ENCODE measurements around the gene SVIL.
"Not testable (repeated sequence)": the region's sequence is repeated elsewhere in the genome, so short reads cannot be mapped to it uniquely, and the experiment has no call there.

SVIL gene

GRCh38 chr10:29587102-29587749 lies 47.5 kb downstream of the SVIL start:
- not testable (repeated sequence) for H3K36me3 ChIP-seq (ENCODE audit: insufficient read depth, low read length); H3K4me3 ChIP-seq (ENCODE audit: low read depth, low read length, poor library complexity, severe bottlenecking); H3K4me1 ChIP-seq (ENCODE audit: insufficient read depth, low read length, severe bottlenecking); H2AFZ ChIP-seq (ENCODE audit: low read length); H3K4me2 ChIP-seq (ENCODE audit: low read length); H3K27me3 ChIP-seq (ENCODE audit: insufficient read depth, low read length); H3K27ac ChIP-seq (ENCODE audit: low read depth, low read length, poor library complexity, severe bottlenecking); H4K20me1 ChIP-seq (ENCODE audit: insufficient read depth, low read length); H3K9me3 ChIP-seq (ENCODE audit: low read length); H3K79me2 ChIP-seq (ENCODE audit: insufficient read depth, low read length); H3F3A ChIP-seq (ENCODE audit: insufficient read depth, low read length); H3K9ac ChIP-seq (ENCODE audit: low read length); H3K9me2 ChIP-seq (ENCODE audit: low read depth, low read length)

- Histone ChIP-seq H3K9me2 (ENCODE audit: low read depth, low read length) (no peaks in the 10 kb centered on the region), H3F3A (ENCODE audit: insufficient read depth, low read length) (no peaks in the 10 kb centered on the region), H3K4me1 (ENCODE audit: insufficient read depth, low read length, severe bottlenecking) (no peaks in the 10 kb centered on the region), H3K4me2 (ENCODE audit: low read length) (no peak overlapping the region), H3K4me3 (ENCODE audit: low read depth, low read length, poor library complexity, severe bottlenecking) (no peak overlapping the region), H3K36me3 (ENCODE audit: insufficient read depth, low read length) (no peaks in the 10 kb centered on the region), H2AFZ (ENCODE audit: low read length) (no peak overlapping the region), H3K27ac (ENCODE audit: low read depth, low read length, poor library complexity, severe bottlenecking) (no peak overlapping the region), H4K20me1 (ENCODE audit: insufficient read depth, low read length) (no peaks in the 10 kb centered on the region), H3K9ac (ENCODE audit: low read length) (no peak overlapping the region), H3K9me3 (ENCODE audit: low read length) (no peaks in the 10 kb centered on the region), H3K79me2 (ENCODE audit: insufficient read depth, low read length) (no peaks in the 10 kb centered on the region), H3K27me3 (ENCODE audit: insufficient read depth, low read length) (no peaks in the 10 kb centered on the region)
- no peak for TF ChIP-seq EZH2 (IDR thresholded peaks at IDR 0.05; ENCODE audit: borderline replicate concordance, low read length)
- no peak for TF ChIP-seq CTCF (IDR thresholded peaks at IDR 0.05; ENCODE audit: low read length)
These were observed 48.3 kb downstream of the SVIL start for GRCh38 chr10:29586509-29586908.

- no peak for TF ChIP-seq CTCF (IDR thresholded peaks at IDR 0.05; ENCODE audit: low read length)
- TF ChIP-seq EZH2 (IDR thresholded peaks at IDR 0.05; ENCODE audit: borderline replicate concordance, low read length): no peak
- no peak overlapping the region for H3K27ac ChIP-seq (ENCODE audit: low read depth, low read length, poor library complexity, severe bottlenecking)
- no peaks in the 10 kb centered on the region for H3K9me2 ChIP-seq (ENCODE audit: low read depth, low read length)
- H3K4me1 ChIP-seq (ENCODE audit: insufficient read depth, low read length, severe bottlenecking): no peaks in the 10 kb centered on the region
- no peaks in the 10 kb centered on the region for H3K27me3 ChIP-seq (ENCODE audit: insufficient read depth, low read length)
- no peak overlapping the region for H3K4me3 ChIP-seq (ENCODE audit: low read depth, low read length, poor library complexity, severe bottlenecking)
- no peaks in the 10 kb centered on the region for H3K36me3 ChIP-seq (ENCODE audit: insufficient read depth, low read length)
- H3K4me2 ChIP-seq (ENCODE audit: low read length): no peak overlapping the region
- H3F3A ChIP-seq (ENCODE audit: insufficient read depth, low read length): no peaks in the 10 kb centered on the region
- H3K9ac ChIP-seq (ENCODE audit: low read length): no peak overlapping the region
- H3K9me3 ChIP-seq (ENCODE audit: low read length): no peaks in the 10 kb centered on the region
- no peaks in the 10 kb centered on the region for H3K79me2 ChIP-seq (ENCODE audit: insufficient read depth, low read length)
- H4K20me1 ChIP-seq (ENCODE audit: insufficient read depth, low read length): no peaks in the 10 kb centered on the region
- H2AFZ ChIP-seq (ENCODE audit: low read length): no peak overlapping the region
These were observed 49.2 kb downstream of the SVIL start for GRCh38 chr10:29585488-29585976.

- H3F3A ChIP-seq (ENCODE audit: insufficient read depth, low read length): no peaks in the 10 kb centered on the region
- H3K4me3 ChIP-seq (ENCODE audit: low read depth, low read length, poor library complexity, severe bottlenecking): no peak overlapping the region
- H2AFZ ChIP-seq (ENCODE audit: low read length): no peak overlapping the region
- no peaks in the 10 kb centered on the region for H4K20me1 ChIP-seq (ENCODE audit: insufficient read depth, low read length)
- no peaks in the 10 kb centered on the region for H3K27me3 ChIP-seq (ENCODE audit: insufficient read depth, low read length)
- no peaks in the 10 kb centered on the region for H3K79me2 ChIP-seq (ENCODE audit: insufficient read depth, low read length)
- no peak overlapping the region for H3K4me2 ChIP-seq (ENCODE audit: low read length)
- no peak overlapping the region for H3K9ac ChIP-seq (ENCODE audit: low read length)
- H3K4me1 ChIP-seq (ENCODE audit: insufficient read depth, low read length, severe bottlenecking): no peaks in the 10 kb centered on the region
- H3K9me2 ChIP-seq (ENCODE audit: low read depth, low read length): no peaks in the 10 kb centered on the region
- H3K27ac ChIP-seq (ENCODE audit: low read depth, low read length, poor library complexity, severe bottlenecking): no peak overlapping the region
- TF ChIP-seq CTCF (IDR thresholded peaks at IDR 0.05; ENCODE audit: low read length): no peak
- no peak for TF ChIP-seq EZH2 (IDR thresholded peaks at IDR 0.05; ENCODE audit: borderline replicate concordance, low read length)
- H3K9me3 ChIP-seq (ENCODE audit: low read length): no peaks in the 10 kb centered on the region
- H3K36me3 ChIP-seq (ENCODE audit: insufficient read depth, low read length): no peaks in the 10 kb centered on the region
These were observed 50.3 kb downstream of the SVIL start for GRCh38 chr10:29584436-29584835.

Measured in OCI-LY1 (cell line).